H1 (cell line): ENCODE measurements around the gene SBNO2. TPM values are rescaled to one million over a fixed set of nuclear protein-coding genes. Genes with fewer than 3 reads are reported as not detected.

Experiments used
- CTCF ChIA-PET: fragments of 300-600 bp; sonication (Branson Sonifier 250); formaldehyde crosslinking; loops from one replicate; lab custom pipeline; 2021; ENCODE audit not compliant: partially characterized antibody; lab: Charles Lee
- POLR2A ChIA-PET: fragments of 300-600 bp; sonication (Branson Sonifier 250); formaldehyde crosslinking; loops from one replicate; lab custom pipeline; 2021; ENCODE audit warnings: inconsistent platforms; ENCODE audit not compliant: partially characterized antibody; lab: Charles Lee
- DNase-seq, 2 experiments: peaks; one replicate each; pipeline versions ENCODE4 v3.0.0 to v3.0.0-alpha.2; 2010 to 2022; ENCODE audit warnings: low spot score in 2 of 2, low read depth in 1 of 2, mixed read lengths in 1 of 2
- FAIRE-seq: peaks from 2 replicates; lab custom pipeline; 2011; peaks lifted over from hg19 to GRCh38; lab: Jason Lieb, UNC
- H2AFZ ChIP-seq: 2 replicates; pipeline ENCODE4 v1.8.1; 2012; ENCODE audit warnings: low read length, inconsistent platforms
- H2AK5ac ChIP-seq: 2 replicates; pipeline ENCODE4 v1.6.1; 2013; ENCODE audit warnings: low read depth, low read length
- H2BK120ac ChIP-seq: replicated peaks from 2 replicates; pipeline ENCODE3; 2013; ENCODE audit warnings: low read depth, low read length, inconsistent platforms
- H2BK12ac ChIP-seq: 2 replicates; pipeline ENCODE4 v1.6.1; 2013; ENCODE audit warnings: low read depth, low read length
- H2BK15ac ChIP-seq: 2 replicates; pipeline ENCODE4 v1.6.1; 2013; ENCODE audit warnings: low read length
- H2BK20ac ChIP-seq: 2 replicates; pipeline ENCODE4 v1.6.1; 2013; ENCODE audit warnings: low read length
- H2BK5ac ChIP-seq: 2 replicates; pipeline ENCODE4 v1.6.1; 2013; ENCODE audit warnings: low read depth, low read length
- H3K14ac ChIP-seq: 2 replicates; pipeline ENCODE4 v1.6.1; 2013; ENCODE audit warnings: inconsistent platforms; ENCODE audit not compliant: insufficient read length
- H3K18ac ChIP-seq: 2 replicates; pipeline ENCODE4 v1.6.1; 2013; ENCODE audit warnings: low read length; ENCODE audit errors: extremely low read depth
- H3K23ac ChIP-seq: 2 replicates; pipeline ENCODE4 v1.6.1; 2013; ENCODE audit warnings: inconsistent platforms; ENCODE audit not compliant: insufficient read length
- H3K23me2 ChIP-seq: 2 replicates; pipeline ENCODE4 v1.6.1; 2013; ENCODE audit warnings: low read depth, low read length
- H3K27ac ChIP-seq: 2 replicates; pipeline ENCODE4 v1.6.1; 2011; ENCODE audit warnings: low read depth, low read length, inconsistent platforms
- H3K27me3 ChIP-seq, 4 experiments: replicated peaks in 1 of 4; 1 replicate in 1 of 4; 2 replicates in 3 of 4; pipeline versions ENCODE4 v1.6.1 to v1.8.1; 2011 to 2013; ENCODE audit warnings: low read length in 3 of 4, mild to moderate bottlenecking in 3 of 4, inconsistent platforms in 2 of 4, mixed read lengths in 2 of 4, moderate library complexity in 1 of 4; ENCODE audit not compliant: control insufficient read depth in 3 of 4, insufficient read depth in 3 of 4; ENCODE audit errors: extremely low read depth in 1 of 4
- H3K36me3 ChIP-seq, 4 experiments: 2 replicates each; pipeline versions ENCODE4 v1.6.1 to v1.8.1; 2011 to 2013; ENCODE audit warnings: mild to moderate bottlenecking in 4 of 4, low read length in 3 of 4, moderate library complexity in 2 of 4, control low read depth in 1 of 4, inconsistent platforms in 1 of 4; ENCODE audit not compliant: insufficient read depth in 4 of 4, control insufficient read depth in 2 of 4
- H3K4ac ChIP-seq: replicated peaks from 2 replicates; pipeline ENCODE3; 2013; ENCODE audit warnings: low read length, low read depth, mixed read lengths, inconsistent platforms; ENCODE audit not compliant: insufficient read length
- H3K4me1 ChIP-seq, 4 experiments: replicated peaks in 1 of 4; 1 replicate in 1 of 4; 2 replicates in 3 of 4; pipeline versions ENCODE4 v1.6.1 to v1.8.1; 2011 to 2013; ENCODE audit warnings: low read length in 3 of 4, inconsistent platforms in 2 of 4, mixed read lengths in 1 of 4; ENCODE audit not compliant: insufficient read depth in 4 of 4, control insufficient read depth in 3 of 4
- H3K4me2 ChIP-seq, 2 experiments: 2 replicates each; pipeline versions ENCODE4 v1.6.1 to v1.8.1; 2011 to 2013; ENCODE audit warnings: low read depth in 2 of 2, low read length in 2 of 2, control low read depth in 1 of 2, inconsistent platforms in 1 of 2, mild to moderate bottlenecking in 1 of 2; ENCODE audit not compliant: insufficient read depth in 1 of 2
- H3K4me3 ChIP-seq, 4 experiments: fragments of 200-600, 300-600 bp in 1 of 4; sonication (generic), shearing (Covaris generic), sonication (Bioruptor Twin) in 1 of 4; 2 replicates each; pipeline versions ENCODE4 v1.5.1 to v1.8.1; 2011 to 2016; ENCODE audit warnings: low read length in 4 of 4, low read depth in 3 of 4, control low read depth in 2 of 4, inconsistent platforms in 2 of 4, mild to moderate bottlenecking in 2 of 4, mixed read lengths in 1 of 4, moderate library complexity in 1 of 4; ENCODE audit not compliant: insufficient read depth in 2 of 4; ENCODE audit errors: extremely low read depth in 1 of 4
- H3K56ac ChIP-seq: replicated peaks from 2 replicates; pipeline ENCODE3; 2013; ENCODE audit warnings: low read depth, mild to moderate bottlenecking, mixed read lengths, low read length, inconsistent platforms; ENCODE audit not compliant: insufficient read length
- H3K79me1 ChIP-seq: 2 replicates; pipeline ENCODE4 v1.6.1; 2013; ENCODE audit warnings: low read depth, low read length, control low read depth
- H3K79me2 ChIP-seq, 2 experiments: 2 replicates each; pipeline versions ENCODE4 v1.6.1 to v1.8.1; 2012 to 2013; ENCODE audit warnings: low read length in 2 of 2, mild to moderate bottlenecking in 2 of 2, inconsistent platforms in 1 of 2; ENCODE audit not compliant: insufficient read depth in 2 of 2, control insufficient read depth in 1 of 2
- H3K9ac ChIP-seq, 4 experiments: replicated peaks in 1 of 4; 1 replicate in 1 of 4; 2 replicates in 3 of 4; pipeline versions ENCODE4 v1.6.1 to v1.8.1; 2011 to 2013; ENCODE audit warnings: low read depth in 3 of 4, low read length in 3 of 4, control low read depth in 2 of 4, mild to moderate bottlenecking in 2 of 4, moderate library complexity in 2 of 4, inconsistent platforms in 1 of 4; ENCODE audit errors: extremely low read depth in 1 of 4
- H3K9me3 ChIP-seq, 2 experiments: 2 replicates each; pipeline versions ENCODE4 v1.6.1 to v1.8.1; 2012 to 2013; ENCODE audit warnings: mild to moderate bottlenecking in 2 of 2, moderate library complexity in 2 of 2, control low read depth in 1 of 2, inconsistent platforms in 1 of 2, low read depth in 1 of 2, low read length in 1 of 2, mixed read lengths in 1 of 2; ENCODE audit not compliant: insufficient read depth in 2 of 2
- H4K20me1 ChIP-seq, 2 experiments: replicated peaks in 1 of 2; 2 replicates each; pipeline versions ENCODE3 to v1.8.1; 2011 to 2013; ENCODE audit warnings: inconsistent platforms in 2 of 2, low read length in 2 of 2, mild to moderate bottlenecking in 1 of 2; ENCODE audit not compliant: insufficient read depth in 2 of 2, control insufficient read depth in 1 of 2
- H4K5ac ChIP-seq: 2 replicates; pipeline ENCODE4 v1.6.1; 2013; ENCODE audit warnings: low read length, low read depth, mixed read lengths, inconsistent platforms; ENCODE audit not compliant: insufficient read length
- H4K8ac ChIP-seq: 2 replicates; pipeline ENCODE4 v1.8.0; 2013; ENCODE audit warnings: mild to moderate bottlenecking, moderate library complexity, low read length, inconsistent platforms; ENCODE audit not compliant: insufficient read depth; ENCODE audit errors: extremely low read depth
- H4K91ac ChIP-seq: replicated peaks from 2 replicates; pipeline ENCODE3; 2013; ENCODE audit warnings: low read length, mixed read lengths, inconsistent platforms; ENCODE audit not compliant: insufficient read length
- ASH2L ChIP-seq: fragments of 200-600, 300-600 bp; sonication (generic); IDR thresholded peaks from one replicate; pipeline ENCODE4 v1.7.1; 2017; ENCODE audit warnings: low read length
- BCL11A ChIP-seq, 2 experiments: IDR thresholded peaks; one replicate each; pipeline ENCODE4 v1.6.1; 2011; ENCODE audit warnings: low read depth in 2 of 2, low read length in 2 of 2, mild to moderate bottlenecking in 2 of 2
- CTBP2 ChIP-seq: IDR thresholded peaks from 2 replicates; pipeline ENCODE4 v1.7.0; 2011; ENCODE audit warnings: borderline replicate concordance, mild to moderate bottlenecking, moderate library complexity, mixed read lengths, low read length; ENCODE audit not compliant: insufficient read depth, insufficient read length
- GABPA ChIP-seq: IDR thresholded peaks from 2 replicates; pipeline ENCODE4 v1.6.1; 2011; ENCODE audit warnings: mild to moderate bottlenecking, low read length, moderate library complexity, borderline replicate concordance; ENCODE audit not compliant: insufficient read depth
- KDM1A ChIP-seq: fragments of 200-600, 300-600 bp; sonication (generic); IDR thresholded peaks from 2 replicates; pipeline ENCODE4 v1.7.1; 2016; ENCODE audit warnings: mild to moderate bottlenecking, low read length, borderline replicate concordance
- MAFK ChIP-seq: IDR thresholded peaks from 2 replicates; pipeline ENCODE4 v1.6.1; 2012; ENCODE audit warnings: low read depth, mild to moderate bottlenecking, improper control_type of control experiment, low read length
- NANOG ChIP-seq: IDR thresholded peaks from 2 replicates; pipeline ENCODE4 v1.6.1; 2011; ENCODE audit warnings: low read length, low read depth, mild to moderate bottlenecking, inconsistent platforms; ENCODE audit not compliant: insufficient read depth, poor library complexity, severe bottlenecking
- NRF1 ChIP-seq: IDR thresholded peaks from 2 replicates; pipeline ENCODE4 v1.6.1; 2011; ENCODE audit warnings: mild to moderate bottlenecking, low read depth, low read length, improper control_type of control experiment
- PHF8 ChIP-seq: fragments of 200-600 bp; sonication (generic); conservative IDR thresholded peaks from 2 replicates; pipeline ENCODE4 v1.7.1; 2012; ENCODE audit warnings: low read depth, mild to moderate bottlenecking, inconsistent platforms, low read length, moderate library complexity
- RXRA ChIP-seq: IDR thresholded peaks from 2 replicates; pipeline ENCODE4 v1.6.1; 2011; ENCODE audit warnings: low read depth, mild to moderate bottlenecking, low read length, moderate library complexity; ENCODE audit not compliant: insufficient read depth
- SIX5 ChIP-seq: IDR thresholded peaks from 2 replicates; pipeline ENCODE4 v1.6.1; 2011; ENCODE audit warnings: mild to moderate bottlenecking, low read depth, low read length
- WGBS, 2 experiments: shearing (Covaris generic) in 1 of 2; methylation state at CpG; one replicate each; pipeline versions ENCODE4 v1.1.6 to v1.1.7; 2013 to 2015; ENCODE audit warnings: low lambda C conversion rate in 2 of 2, mixed read lengths in 2 of 2, inconsistent platforms in 1 of 2, low coverage in 1 of 2, missing lambda C conversion rate in 1 of 2; ENCODE audit not compliant: insufficient replicate concordance in 2 of 2, insufficient coverage in 1 of 2, insufficient read length in 1 of 2; ENCODE audit errors: extremely low coverage in 1 of 2, missing lambda C conversion rate in 1 of 2; 5-methylcytosine and 5-hydroxymethylcytosine counted together
- polyA plus RNA-seq, 7 experiments: library from polyadenylated mRNA; depleted of rRNA in 3 of 7; stranded (reverse) in 5 of 7; unstranded in 2 of 7; fragments of >200 nt in 5 of 7; fragments of 200-250 nt in 2 of 7; gene quantifications; 1 replicate in 5 of 7; 2 replicates in 1 of 7; 4 replicates in 1 of 7; pipeline versions ENCODE4 v1.2.1 to v1.2.3, GENCODE V29; 2011 to 2013; ENCODE audit warnings: missing spikeins in 2 of 7, mixed read lengths in 2 of 7
- total RNA-seq: library from RNA; stranded (reverse); fragmentation: NEBNext Ultra II Directional; extraction: Animal tissue kit (Norgen Biotek cat#: 25700); gene quantifications from 2 replicates; pipeline ENCODE4 v1.2.1, GENCODE V29; 2021
- TF ChIP-seq, protein P1 (sequence below): IDR thresholded peaks from 2 replicates; pipeline ENCODE4 v1.6.1; 2012; ENCODE audit warnings: low read length, inconsistent platforms

The SBNO2 gene
- total and polyA plus RNA-seq, 2 of the 8 experiments (the other 6 are each of a cell fraction or from before 2014, with no cell fraction given): 12.2 to 31.4 TPM

DNA sequence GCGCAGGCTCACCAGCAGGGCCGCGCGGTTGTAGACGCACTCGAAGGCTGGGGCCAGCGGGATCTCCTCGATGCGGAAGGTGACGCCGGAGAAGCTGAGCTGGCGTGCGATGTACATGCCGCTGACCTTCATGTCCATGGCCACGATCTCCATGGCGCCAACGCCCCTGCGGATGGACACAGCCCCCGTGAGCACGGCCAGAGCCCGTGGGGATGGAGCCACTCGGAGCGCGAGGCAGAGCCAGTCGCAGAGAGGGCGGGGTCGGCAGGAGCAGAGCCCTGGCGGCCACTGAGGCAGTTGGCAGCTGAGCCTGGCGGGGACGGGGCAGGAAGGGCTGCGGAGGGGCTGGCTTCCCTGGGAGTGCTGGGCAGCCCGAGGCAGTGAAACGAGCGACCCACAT lies 55.1 kb downstream of the SBNO2 start:
- H3K18ac ChIP-seq: no peak overlapping the region
- H4K20me1 ChIP-seq: peaks cover 0 to 3% of the 10 kb centered on the region in 2 experiments
- 94% methylated on average over 26 of the region's 34 CpGs; no CpG with 5 or more reads in 1 of the 2 experiments for WGBS, 2 experiments
- ChIA-PET CTCF (interaction anchor here (1.2 kb wide), 1 partner anchor 8 kb away, joined by 4 read pairs; no protein-coding TSS in a partner anchor), POLR2A (interaction anchor here (1.0 to 1.3 kb wide), 3 partner anchors 11 to 153 kb away, joined by 3 read pairs; no protein-coding TSS in a partner anchor)
- no peak overlapping the region for H2BK12ac ChIP-seq
- no peaks in the 10 kb centered on the region for H3K9me3 ChIP-seq
- H3K27ac ChIP-seq: no peak overlapping the region
- no peak overlapping the region for H3K4me3 ChIP-seq
- no peak overlapping the region for H4K8ac ChIP-seq
- H3K27me3 ChIP-seq: no peaks in the 10 kb centered on the region
- peaks cover 0 to 4% (median 2%) of the 10 kb centered on the region in 4 experiments; a peak in 3 of 7 replicates for H3K4me1 ChIP-seq
- H2BK5ac ChIP-seq: no peak overlapping the region
- no peak overlapping the region for H3K4me2 ChIP-seq
- no peak overlapping the region for H2BK20ac ChIP-seq
- no peak for FAIRE-seq
- no peak overlapping the region for H4K91ac ChIP-seq
- no peak overlapping the region for H3K23ac ChIP-seq
- no peak overlapping the region for H3K56ac ChIP-seq
- no peak overlapping the region for H3K14ac ChIP-seq
- no peak for DNase-seq
- H3K9ac ChIP-seq: no peak overlapping the region
- H2BK120ac ChIP-seq: no peak overlapping the region
- H3K4ac ChIP-seq: no peak overlapping the region
- peaks cover 0 to 55% (median 9%) of the 10 kb centered on the region in 4 experiments; a peak in 4 of 8 replicates for H3K36me3 ChIP-seq
- no peaks in the 10 kb centered on the region for H3K23me2 ChIP-seq
- H2AK5ac ChIP-seq: no peak overlapping the region
- no peaks in the 10 kb centered on the region for H3K79me2 ChIP-seq
- H3K79me1 ChIP-seq: no peaks in the 10 kb centered on the region
- H4K5ac ChIP-seq: no peak overlapping the region
- H2BK15ac ChIP-seq: no peak overlapping the region
- no peak overlapping the region for H2AFZ ChIP-seq
- TF ChIP-seq MAFK (no peak), RXRA (no peak), BCL11A (IDR thresholded peaks at IDR 0.05; ENCODE audit: low read depth in 2 of 2, low read length in 2 of 2) (no peak), CTBP2 (no peak), NANOG (no peak), GABPA (no peak), PHF8 (no peak), ASH2L (no peak), KDM1A (no peak), SIX5 (no peak), NRF1 (no peak)
- TF ChIP-seq, protein P1, sequence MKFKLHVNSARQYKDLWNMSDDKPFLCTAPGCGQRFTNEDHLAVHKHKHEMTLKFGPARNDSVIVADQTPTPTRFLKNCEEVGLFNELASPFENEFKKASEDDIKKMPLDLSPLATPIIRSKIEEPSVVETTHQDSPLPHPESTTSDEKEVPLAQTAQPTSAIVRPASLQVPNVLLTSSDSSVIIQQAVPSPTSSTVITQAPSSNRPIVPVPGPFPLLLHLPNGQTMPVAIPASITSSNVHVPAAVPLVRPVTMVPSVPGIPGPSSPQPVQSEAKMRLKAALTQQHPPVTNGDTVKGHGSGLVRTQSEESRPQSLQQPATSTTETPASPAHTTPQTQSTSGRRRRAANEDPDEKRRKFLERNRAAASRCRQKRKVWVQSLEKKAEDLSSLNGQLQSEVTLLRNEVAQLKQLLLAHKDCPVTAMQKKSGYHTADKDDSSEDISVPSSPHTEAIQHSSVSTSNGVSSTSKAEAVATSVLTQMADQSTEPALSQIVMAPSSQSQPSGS: no peak
